GM18499 (cell line): ENCODE data around the gene FGD4.
"Not testable (repeated sequence)": the region's sequence is repeated elsewhere in the genome, so short reads cannot be mapped to it uniquely, and the experiment has no call there.

Source experiments
- ATAC-seq: cut with Tn5 transposase; IDR thresholded peaks from one replicate; pipeline ENCODE4 v1.9.1; 2021; ENCODE audit warnings: moderate number of reproducible peaks; ENCODE audit not compliant: insufficient read depth, unreplicated experiment

FGD4 gene

GRCh38 chr12:32548691-32549281 is 149.4 kb downstream of the FGD4 start:
- ATAC-seq, result no peak

GRCh38 chr12:32549675-32550079 is 150.3 kb downstream of the FGD4 start:
- no peak for ATAC-seq

GRCh38 chr12:32551058-32551457 is 151.7 kb downstream of the FGD4 start:
- no peak for ATAC-seq

GRCh38 chr12:32558903-32559302 is 159.5 kb downstream of the FGD4 start:
- ATAC-seq, result peak; percentile 99

- ATAC-seq, result no peak
Observed at GRCh38 chr12:32559434-32559833, 160.1 kb downstream of the FGD4 start.

- ATAC-seq, result no peak
Observed at GRCh38 chr12:32560520-32560919, 161.2 kb downstream of the FGD4 start.

GRCh38 chr12:32561931-32562341 is 162.6 kb downstream of the FGD4 start:
- no peak for ATAC-seq

- ATAC-seq, result not testable (repeated sequence)
Observed at GRCh38 chr12:32562413-32562812, 163.1 kb downstream of the FGD4 start.

GRCh38 chr12:32566663-32567295 is 167.4 kb downstream of the FGD4 start:
- ATAC-seq, result no peak

GRCh38 chr12:32567296-32567674 is 167.9 kb downstream of the FGD4 start:
- ATAC-seq, result no peak

GRCh38 chr12:32568228-32568627 is 168.9 kb downstream of the FGD4 start:
- ATAC-seq, result no peak

GRCh38 chr12:32569259-32569658 is 169.9 kb downstream of the FGD4 start:
- ATAC-seq, result no peak

- ATAC-seq, result no peak
Observed at GRCh38 chr12:32574585-32574984, 175.2 kb downstream of the FGD4 start.

- ATAC-seq, result no peak
Observed at GRCh38 chr12:32577328-32577727, 178.0 kb downstream of the FGD4 start.

GRCh38 chr12:32583534-32583933 is 184.2 kb downstream of the FGD4 start:
- no peak for ATAC-seq

- no peak for ATAC-seq
Observed at GRCh38 chr12:32585680-32586079, 186.3 kb downstream of the FGD4 start.

- no peak for ATAC-seq
Observed at GRCh38 chr12:32586390-32586789, 187.0 kb downstream of the FGD4 start.

GRCh38 chr12:32587581-32588495 is 188.5 kb downstream of the FGD4 start:
- no peak for ATAC-seq

GRCh38 chr12:32588604-32589003 is 189.2 kb downstream of the FGD4 start:
- ATAC-seq, result no peak

- no peak for ATAC-seq
Observed at GRCh38 chr12:32589165-32589865, 190.0 kb downstream of the FGD4 start.

- no peak for ATAC-seq
Observed at GRCh38 chr12:32595251-32595650, 195.9 kb downstream of the FGD4 start.
